Measurements from ENCODE around the gene KLHL22.
"Not testable (repeated sequence)": the region's sequence is repeated elsewhere in the genome, so short reads cannot be mapped to it uniquely, and the experiment has no call there.

The KLHL22 gene

GRCh38 chr22:20490941-20491307 is 4.7 kb downstream of the KLHL22 start:
- Histone ChIP-seq H3K9ac (ENCODE audit: low read length) (no peak overlapping the region), H3K4me1 (ENCODE audit: control insufficient read depth, insufficient read depth, low read length) (peaks cover 9% of the 10 kb centered on the region), H3K27me3 (ENCODE audit: control insufficient read depth, insufficient read depth, low read length) (no peaks in the 10 kb centered on the region), H3K36me3 (ENCODE audit: control insufficient read depth, insufficient read depth, low read length) (no peaks in the 10 kb centered on the region), H3K4me3 (ENCODE audit: low read length) (no peak overlapping the region), H3K9me3 (ENCODE audit: control insufficient read depth, low read length) (no peaks in the 10 kb centered on the region)

GRCh38 chr22:20490183-20490940 is 5.2 kb downstream of the KLHL22 start:
- H3K9ac ChIP-seq (ENCODE audit: low read length), result no peak overlapping the region
- H3K4me3 ChIP-seq (ENCODE audit: low read length), result no peak overlapping the region
- H3K36me3 ChIP-seq (ENCODE audit: control insufficient read depth, insufficient read depth, low read length), result no peaks in the 10 kb centered on the region
- H3K27me3 ChIP-seq (ENCODE audit: control insufficient read depth, insufficient read depth, low read length), result no peaks in the 10 kb centered on the region
- H3K4me1 ChIP-seq (ENCODE audit: control insufficient read depth, insufficient read depth, low read length), result peaks cover 9% of the 10 kb centered on the region
- H3K9me3 ChIP-seq (ENCODE audit: control insufficient read depth, low read length), result no peaks in the 10 kb centered on the region

- Histone ChIP-seq H3K9me3 (ENCODE audit: control insufficient read depth, low read length) (no peaks in the 10 kb centered on the region), H3K9ac (ENCODE audit: low read length) (no peak overlapping the region)
Observed at GRCh38 chr22:20488946-20489345, 6.6 kb downstream of the KLHL22 start.

GRCh38 chr22:20487715-20488114 is 7.9 kb downstream of the KLHL22 start:
- Histone ChIP-seq H3K9me3 (ENCODE audit: control insufficient read depth, low read length) (no peaks in the 10 kb centered on the region), H3K4me1 (ENCODE audit: control insufficient read depth, insufficient read depth, low read length) (no peaks in the 10 kb centered on the region), H3K36me3 (ENCODE audit: control insufficient read depth, insufficient read depth, low read length) (no peaks in the 10 kb centered on the region), H3K9ac (ENCODE audit: low read length) (no peak overlapping the region), H3K4me3 (ENCODE audit: low read length) (no peak overlapping the region), H3K27me3 (ENCODE audit: control insufficient read depth, insufficient read depth, low read length) (no peaks in the 10 kb centered on the region)

More at GRCh38 chr22:20488946-20489345, 6.6 kb downstream of the KLHL22 start:
- Histone ChIP-seq H3K4me3 (ENCODE audit: low read length) (no peak overlapping the region), H3K36me3 (ENCODE audit: control insufficient read depth, insufficient read depth, low read length) (no peaks in the 10 kb centered on the region), H3K4me1 (ENCODE audit: control insufficient read depth, insufficient read depth, low read length) (no peaks in the 10 kb centered on the region), H3K27me3 (ENCODE audit: control insufficient read depth, insufficient read depth, low read length) (no peaks in the 10 kb centered on the region)

- H3K9ac ChIP-seq (ENCODE audit: low read length), result no peak overlapping the region
- no peak overlapping the region for H3K4me3 ChIP-seq (ENCODE audit: low read length)
- H3K36me3 ChIP-seq (ENCODE audit: control insufficient read depth, insufficient read depth, low read length), result no peaks in the 10 kb centered on the region
- H3K4me1 ChIP-seq (ENCODE audit: control insufficient read depth, insufficient read depth, low read length), result no peaks in the 10 kb centered on the region
- no peaks in the 10 kb centered on the region for H3K9me3 ChIP-seq (ENCODE audit: control insufficient read depth, low read length)
- H3K27me3 ChIP-seq (ENCODE audit: control insufficient read depth, insufficient read depth, low read length), result no peaks in the 10 kb centered on the region
Observed at GRCh38 chr22:20486229-20486628, 9.4 kb downstream of the KLHL22 start.

GRCh38 chr22:20484948-20485683 is 10.5 kb downstream of the KLHL22 start:
- Histone ChIP-seq H3K36me3 (ENCODE audit: control insufficient read depth, insufficient read depth, low read length) (no peaks in the 10 kb centered on the region), H3K27me3 (ENCODE audit: control insufficient read depth, insufficient read depth, low read length) (no peaks in the 10 kb centered on the region), H3K4me3 (ENCODE audit: low read length) (no peak overlapping the region), H3K9ac (ENCODE audit: low read length) (no peak overlapping the region), H3K4me1 (ENCODE audit: control insufficient read depth, insufficient read depth, low read length) (no peaks in the 10 kb centered on the region), H3K9me3 (ENCODE audit: control insufficient read depth, low read length) (no peaks in the 10 kb centered on the region)

- no peak overlapping the region for H3K4me3 ChIP-seq (ENCODE audit: low read length)
- no peak overlapping the region for H3K9ac ChIP-seq (ENCODE audit: low read length)
- no peaks in the 10 kb centered on the region for H3K27me3 ChIP-seq (ENCODE audit: control insufficient read depth, insufficient read depth, low read length)
- no peaks in the 10 kb centered on the region for H3K4me1 ChIP-seq (ENCODE audit: control insufficient read depth, insufficient read depth, low read length)
- H3K36me3 ChIP-seq (ENCODE audit: control insufficient read depth, insufficient read depth, low read length), result no peaks in the 10 kb centered on the region
- no peaks in the 10 kb centered on the region for H3K9me3 ChIP-seq (ENCODE audit: control insufficient read depth, low read length)
Observed at GRCh38 chr22:20483771-20484170, 11.8 kb downstream of the KLHL22 start.

GRCh38 chr22:20483143-20483506 is 12.5 kb downstream of the KLHL22 start:
- H3K9me3 ChIP-seq (ENCODE audit: control insufficient read depth, low read length), result not testable (repeated sequence)

GRCh38 chr22:20479612-20480196 is 15.9 kb downstream of the KLHL22 start:
- H3K4me1 ChIP-seq (ENCODE audit: control insufficient read depth, insufficient read depth, low read length), result no peaks in the 10 kb centered on the region
- no peak overlapping the region for H3K9ac ChIP-seq (ENCODE audit: low read length)
- no peaks in the 10 kb centered on the region for H3K9me3 ChIP-seq (ENCODE audit: control insufficient read depth, low read length)
- no peaks in the 10 kb centered on the region for H3K36me3 ChIP-seq (ENCODE audit: control insufficient read depth, insufficient read depth, low read length)
- H3K27me3 ChIP-seq (ENCODE audit: control insufficient read depth, insufficient read depth, low read length), result no peaks in the 10 kb centered on the region
- H3K4me3 ChIP-seq (ENCODE audit: low read length), result no peak overlapping the region

More at GRCh38 chr22:20483143-20483506, 12.5 kb downstream of the KLHL22 start:
- not testable (repeated sequence) for H3K36me3 ChIP-seq (ENCODE audit: control insufficient read depth, insufficient read depth, low read length); H3K4me3 ChIP-seq (ENCODE audit: low read length); H3K9ac ChIP-seq (ENCODE audit: low read length); H3K4me1 ChIP-seq (ENCODE audit: control insufficient read depth, insufficient read depth, low read length); H3K27me3 ChIP-seq (ENCODE audit: control insufficient read depth, insufficient read depth, low read length)

GRCh38 chr22:20478059-20478458 is 17.5 kb downstream of the KLHL22 start:
- not testable (repeated sequence) for H3K36me3 ChIP-seq (ENCODE audit: control insufficient read depth, insufficient read depth, low read length); H3K27me3 ChIP-seq (ENCODE audit: control insufficient read depth, insufficient read depth, low read length); H3K4me3 ChIP-seq (ENCODE audit: low read length); H3K9me3 ChIP-seq (ENCODE audit: control insufficient read depth, low read length); H3K4me1 ChIP-seq (ENCODE audit: control insufficient read depth, insufficient read depth, low read length); H3K9ac ChIP-seq (ENCODE audit: low read length)

- H3K27me3 ChIP-seq (ENCODE audit: control insufficient read depth, insufficient read depth, low read length); H3K9me3 ChIP-seq (ENCODE audit: control insufficient read depth, low read length); H3K4me3 ChIP-seq (ENCODE audit: low read length); H3K4me1 ChIP-seq (ENCODE audit: control insufficient read depth, insufficient read depth, low read length); H3K9ac ChIP-seq (ENCODE audit: low read length); H3K36me3 ChIP-seq (ENCODE audit: control insufficient read depth, insufficient read depth, low read length): not testable (repeated sequence)
Observed at GRCh38 chr22:20475569-20475968, 20.0 kb downstream of the KLHL22 start.

- Histone ChIP-seq H3K36me3 (ENCODE audit: control insufficient read depth, insufficient read depth, low read length) (no peaks in the 10 kb centered on the region), H3K9ac (ENCODE audit: low read length) (no peak overlapping the region), H3K4me1 (ENCODE audit: control insufficient read depth, insufficient read depth, low read length) (no peaks in the 10 kb centered on the region), H3K27me3 (ENCODE audit: control insufficient read depth, insufficient read depth, low read length) (no peaks in the 10 kb centered on the region), H3K4me3 (ENCODE audit: low read length) (no peak overlapping the region), H3K9me3 (ENCODE audit: control insufficient read depth, low read length) (no peaks in the 10 kb centered on the region)
Observed at GRCh38 chr22:20475115-20475436, 20.5 kb downstream of the KLHL22 start.

Measured in mucosa of stomach (tissue), 1 donor.